CMK (cell line): ENCODE data around the gene CD300H.
"Not testable (repeated sequence)": the region's sequence is repeated elsewhere in the genome, so short reads cannot be mapped to it uniquely, and the experiment has no call there.

Experiments
- DNase-seq: peaks from one replicate; pipeline ENCODE4 v3.0.0-alpha.2; 2010; ENCODE audit warnings: low read depth

Gene CD300H

DNA sequence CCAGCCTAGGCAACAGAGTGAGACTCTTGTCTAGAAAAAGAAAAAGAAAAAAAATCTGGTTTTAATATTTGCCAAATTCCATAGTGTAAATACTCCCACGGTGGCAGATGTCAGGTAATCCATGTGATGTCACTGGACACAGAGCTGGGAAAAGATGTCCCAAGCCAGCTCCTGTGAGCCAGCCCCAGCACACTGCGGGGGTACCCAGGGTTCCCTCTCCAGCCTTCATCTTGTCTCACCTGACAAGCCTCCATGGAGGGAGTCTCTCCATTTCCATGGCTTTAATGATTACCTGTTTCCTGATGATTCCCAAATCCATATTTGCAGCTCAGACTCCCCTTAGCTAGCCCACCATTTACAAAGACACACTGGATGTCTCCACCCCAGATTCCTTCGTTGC lies 40.6 kb downstream of the CD300H start:
- DNase-seq, result no peak

DNA sequence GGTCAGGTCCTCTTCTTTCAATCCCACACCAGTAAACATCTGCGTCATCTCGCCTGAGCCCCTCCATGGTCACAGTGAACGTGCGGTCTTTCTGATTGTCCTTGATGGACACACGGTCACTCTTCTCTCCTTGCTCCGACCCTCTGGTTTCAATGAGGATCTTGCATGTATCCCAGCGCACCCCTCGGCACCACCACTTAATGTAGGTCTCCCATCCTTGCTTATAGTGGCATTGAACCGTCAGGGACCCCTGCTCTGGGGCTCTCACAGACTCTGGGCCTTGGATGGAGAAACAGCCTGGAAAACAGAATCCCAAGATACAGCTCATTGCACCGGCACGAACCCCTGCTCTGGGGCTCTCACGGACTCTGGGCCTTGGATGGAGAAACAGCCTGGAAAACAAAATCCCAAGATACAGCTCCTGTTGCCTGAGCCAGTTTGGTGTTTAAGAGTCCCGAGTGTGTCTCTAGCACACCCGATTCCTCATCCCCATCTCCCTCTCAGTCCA lies 41.5 kb downstream of the CD300H start:
- DNase-seq, result no peak

DNA sequence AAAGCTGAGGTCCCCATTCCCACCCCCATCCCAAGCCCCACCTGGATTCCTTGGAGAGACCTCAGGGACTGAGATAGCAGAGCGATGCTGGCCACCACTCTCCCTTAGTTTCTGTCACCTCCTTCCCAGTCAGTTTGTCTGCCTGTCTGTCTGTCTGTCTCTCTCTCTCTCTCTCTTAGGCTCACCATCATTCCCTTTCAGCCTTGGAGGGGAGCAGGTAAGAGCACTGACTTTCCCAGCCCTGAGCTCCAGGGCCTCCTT lies 41.9 kb downstream of the CD300H start:
- no peak for DNase-seq

DNA sequence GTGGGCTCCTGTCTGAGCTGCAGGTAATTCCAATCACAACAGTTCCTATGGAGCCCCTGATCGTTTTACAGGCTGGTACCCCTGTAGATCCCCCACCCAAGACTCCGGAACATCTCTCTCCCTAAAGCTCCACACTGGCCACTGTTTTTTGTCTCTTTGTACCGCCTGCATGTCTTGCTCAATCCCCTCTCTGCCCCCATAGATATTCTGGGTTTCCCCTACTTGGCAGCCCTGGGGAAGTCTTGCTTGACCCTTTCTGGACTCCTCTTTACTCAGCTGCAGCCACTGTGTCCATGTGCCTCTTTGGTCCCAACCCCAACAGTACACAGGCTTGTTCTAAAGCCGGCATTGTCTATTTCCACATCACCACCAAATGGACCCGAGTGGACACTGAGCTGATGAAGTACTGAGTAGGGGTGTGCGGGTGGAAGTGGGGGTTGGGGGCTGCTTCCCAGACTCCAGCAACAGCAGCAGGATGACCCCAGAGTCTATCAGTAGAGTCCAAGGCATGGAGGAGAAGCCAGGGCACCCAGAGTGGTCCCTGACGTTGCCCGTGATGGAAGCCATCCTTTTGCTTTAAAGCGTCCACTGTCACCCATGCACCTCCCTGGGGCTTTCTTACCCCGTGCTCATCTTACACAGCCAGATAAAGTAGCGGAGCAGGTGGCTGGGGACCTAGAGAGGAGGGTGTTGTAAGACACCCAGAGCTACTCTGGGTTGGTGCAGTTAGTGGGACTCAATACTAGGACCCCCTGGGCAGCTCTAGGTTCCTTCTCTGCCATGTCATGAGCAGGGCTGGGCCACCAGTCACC lies 42.5 kb downstream of the CD300H start:
- DNase-seq, result no peak

DNA sequence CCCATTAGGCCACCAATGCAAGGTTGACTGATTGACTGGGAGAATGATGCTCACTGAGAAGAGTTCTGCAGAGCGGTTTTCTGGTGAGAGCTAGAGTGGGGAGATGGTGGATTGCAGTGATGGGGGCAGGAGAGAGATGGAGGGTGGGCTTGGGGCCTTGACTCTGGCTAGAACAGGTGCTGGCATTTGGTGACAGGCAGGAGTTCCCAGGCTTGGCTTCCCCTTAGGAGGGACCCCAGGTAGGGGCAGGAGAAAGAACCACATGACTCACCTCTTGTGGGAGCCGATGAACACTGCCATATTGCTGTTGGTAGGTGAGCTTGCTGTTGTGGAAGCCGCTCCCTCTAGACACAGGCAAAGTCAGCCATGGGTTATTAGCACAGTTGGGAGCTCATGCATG lies 44.0 kb downstream of the CD300H start:
- no peak for DNase-seq

DNA sequence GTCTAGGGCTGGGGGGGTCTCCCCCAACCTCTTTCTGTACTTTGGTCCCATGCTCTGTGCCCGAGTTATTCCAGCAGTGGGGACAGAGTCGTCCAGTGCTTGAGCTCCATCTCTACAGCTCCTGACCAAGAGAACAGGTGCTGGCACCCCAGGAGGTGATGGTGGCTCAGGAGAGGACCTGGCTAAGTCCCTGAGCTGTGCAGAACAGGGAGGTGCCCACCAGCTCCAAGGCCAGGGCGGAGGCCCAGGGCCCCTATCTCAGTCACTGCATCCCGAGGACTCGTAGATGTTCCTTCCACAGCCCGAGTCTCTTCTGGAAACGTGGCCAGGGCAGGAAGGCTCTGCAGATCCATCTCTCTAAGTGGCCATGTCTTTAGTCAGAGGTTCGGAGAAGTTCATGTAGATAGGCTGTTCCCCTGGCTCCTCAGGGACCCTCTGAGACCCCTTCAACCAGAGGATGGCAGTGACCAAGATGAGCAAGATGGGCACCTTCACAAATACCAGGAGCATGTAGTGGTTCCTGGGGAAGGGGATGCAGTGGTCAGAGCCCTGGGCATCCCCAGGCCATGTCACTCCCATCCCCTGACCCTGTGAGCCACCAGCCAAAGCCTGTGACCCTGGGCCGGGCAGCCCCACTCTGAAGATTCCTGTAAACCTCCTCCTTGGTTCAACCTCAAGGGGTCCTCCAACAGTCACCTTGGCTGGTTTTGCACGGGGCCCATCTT lies 44.8 kb downstream of the CD300H start:
- DNase-seq, result no peak

DNA sequence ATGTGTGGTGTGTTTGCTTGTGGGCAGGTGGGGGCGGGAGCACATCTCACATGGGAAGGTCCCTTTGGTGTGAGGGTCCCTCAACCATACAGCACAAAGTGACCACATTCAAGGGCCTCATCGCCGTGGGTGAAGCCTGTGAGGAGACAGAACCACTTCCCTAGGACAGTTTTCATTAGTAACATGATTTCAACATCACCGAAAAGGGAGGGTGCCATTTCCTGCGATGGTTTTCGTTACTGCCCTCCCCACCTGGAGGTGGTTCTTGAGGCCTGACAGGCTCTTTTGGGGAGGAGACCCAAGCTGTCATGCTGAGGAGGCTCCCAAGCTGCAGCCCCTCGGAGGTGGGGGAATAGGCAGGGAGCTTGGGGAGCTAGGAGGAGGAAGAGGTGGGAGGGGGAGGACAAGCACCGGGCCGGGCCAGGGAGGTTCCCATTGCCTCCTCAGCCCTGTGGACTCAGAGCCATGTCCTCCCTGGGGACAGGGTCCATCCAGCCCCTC lies 45.6 kb downstream of the CD300H start:
- no peak for DNase-seq

DNA sequence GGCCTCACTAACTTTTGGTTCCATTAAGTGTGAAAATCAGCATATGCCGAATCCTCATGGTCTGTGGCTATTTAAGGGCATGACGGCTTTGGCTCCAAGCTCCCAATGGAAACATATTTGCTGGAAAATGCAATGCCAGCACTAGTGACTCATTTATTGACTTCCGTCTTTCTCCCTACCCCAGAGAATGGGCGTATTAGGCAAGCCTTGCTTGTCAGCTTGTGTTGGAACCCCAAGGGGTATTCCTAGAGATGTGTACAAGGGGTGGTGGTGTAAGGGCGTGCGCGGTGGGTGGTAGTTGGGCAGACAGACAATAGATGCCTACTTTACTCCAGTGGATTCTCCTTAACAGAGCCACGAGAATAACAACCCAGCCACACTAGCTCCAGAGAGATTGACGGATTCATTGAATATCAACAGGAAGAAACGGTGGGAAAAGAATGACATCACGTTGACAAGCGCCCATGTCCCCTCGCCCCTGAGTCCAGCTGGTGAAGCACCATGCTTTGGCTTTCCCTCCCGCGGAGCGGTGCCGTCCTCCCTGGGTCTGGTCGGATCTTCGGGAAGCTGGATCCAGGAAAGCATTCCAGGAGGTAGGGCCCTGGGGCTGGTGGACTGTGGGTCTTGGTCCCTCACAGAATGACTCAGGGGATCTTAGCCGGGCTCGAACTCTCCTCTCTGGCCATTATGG lies 46.4 kb downstream of the CD300H start:
- DNase-seq, result no peak

DNA sequence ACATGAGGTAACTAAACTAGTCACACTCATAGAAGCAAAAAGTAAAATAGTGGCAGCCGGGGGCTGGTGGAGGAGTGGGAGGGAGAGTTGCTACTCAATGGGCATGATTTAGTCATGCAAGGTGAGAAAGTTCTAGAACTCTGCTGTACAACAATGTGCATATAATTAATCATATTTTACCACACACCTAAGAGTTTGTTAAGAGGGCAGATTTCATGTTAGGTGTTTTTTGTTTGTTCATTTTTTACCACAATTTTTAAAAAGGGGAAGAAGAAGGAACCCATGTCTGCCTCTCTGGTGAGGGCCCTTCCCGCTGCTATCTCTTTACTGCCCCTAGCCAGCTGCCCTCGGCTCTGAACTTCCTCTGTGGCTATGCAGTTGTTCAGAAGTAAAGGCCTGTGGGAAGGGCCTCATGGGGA lies 47.3 kb downstream of the CD300H start:
- peak; percentile 43 for DNase-seq

DNA sequence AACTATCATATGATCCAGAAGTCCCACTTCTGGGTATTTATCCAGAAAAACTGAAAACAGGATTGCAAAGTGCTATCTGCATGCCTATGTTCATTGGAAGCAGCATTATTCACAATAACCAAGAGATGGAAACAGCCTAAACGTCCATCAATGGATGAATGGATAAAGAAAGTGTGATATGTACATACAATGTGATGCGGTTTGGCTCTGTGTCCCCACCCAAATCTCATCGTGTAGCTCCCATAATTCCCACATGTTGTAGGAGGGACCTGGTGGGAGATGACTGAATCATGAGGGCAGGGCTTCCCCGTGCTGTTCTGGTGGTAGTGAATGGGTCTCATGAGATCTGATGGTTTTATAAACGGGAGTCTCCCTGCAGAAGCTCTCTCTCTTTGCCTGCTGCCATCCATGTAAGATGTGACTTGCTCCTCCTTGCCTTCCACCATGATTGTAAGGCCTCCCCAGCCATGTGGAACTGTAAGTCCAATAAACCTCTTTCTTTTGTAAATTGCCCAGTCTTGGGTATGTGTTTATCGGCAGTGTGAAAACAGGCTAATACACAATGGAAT lies 48.8 kb downstream of the CD300H start:
- not testable (repeated sequence) for DNase-seq

DNA sequence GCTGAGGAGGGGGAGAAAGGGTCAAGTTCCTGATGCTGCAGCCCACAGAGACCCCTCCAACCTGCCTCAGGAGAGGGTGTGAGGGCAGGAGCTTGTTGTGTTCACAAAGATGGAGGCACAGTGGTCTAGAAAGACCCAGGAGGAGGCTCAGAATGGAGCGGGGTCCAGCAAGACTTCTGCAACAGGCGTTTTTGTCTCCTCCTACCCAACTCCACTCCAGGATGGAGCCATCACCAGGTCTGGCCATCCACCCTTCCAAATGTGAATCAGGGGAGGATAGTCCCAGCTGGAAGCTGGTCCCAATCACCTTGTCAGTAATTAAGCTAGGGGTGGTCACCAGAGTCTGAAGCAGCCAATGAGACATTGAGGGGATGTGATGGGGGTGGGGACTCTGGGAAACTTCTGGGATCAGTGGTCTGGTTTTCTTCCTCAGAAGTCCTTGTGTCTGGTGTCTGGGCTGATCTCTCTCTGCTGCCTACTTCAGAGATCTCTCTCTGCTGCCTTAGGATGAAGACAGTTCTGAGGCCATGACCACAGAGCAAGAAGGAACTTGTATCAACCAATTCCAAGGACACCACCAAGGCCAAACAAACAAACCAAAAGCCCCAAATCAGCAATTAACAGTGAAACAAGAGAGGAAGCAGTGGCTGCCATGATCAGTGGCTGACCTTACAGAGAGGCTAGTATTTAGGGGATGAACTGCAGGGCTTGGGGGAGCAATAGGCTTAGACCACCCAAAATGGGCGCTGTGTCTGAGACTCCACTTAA lies 50.6 kb downstream of the CD300H start:
- no peak for DNase-seq

DNA sequence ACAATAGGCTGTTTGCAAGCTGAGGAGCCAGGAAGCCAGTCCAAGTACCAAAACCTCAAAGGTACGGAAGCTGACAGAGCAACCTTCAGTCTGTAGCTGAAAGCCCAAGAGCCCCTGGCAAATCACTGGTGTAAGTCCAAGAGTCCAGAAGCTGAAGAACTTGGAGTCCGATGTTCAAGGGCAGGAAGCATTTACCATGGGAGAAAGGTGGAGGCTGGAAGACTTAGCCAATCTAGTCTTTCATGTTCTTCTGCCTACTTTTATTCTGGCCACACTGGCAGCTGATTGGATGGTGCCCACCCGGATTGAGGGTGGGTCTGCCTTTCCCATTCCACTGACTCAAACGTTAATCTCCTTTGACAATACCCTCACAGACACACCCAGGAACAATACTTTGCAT lies 51.4 kb downstream of the CD300H start:
- no peak for DNase-seq

DNA sequence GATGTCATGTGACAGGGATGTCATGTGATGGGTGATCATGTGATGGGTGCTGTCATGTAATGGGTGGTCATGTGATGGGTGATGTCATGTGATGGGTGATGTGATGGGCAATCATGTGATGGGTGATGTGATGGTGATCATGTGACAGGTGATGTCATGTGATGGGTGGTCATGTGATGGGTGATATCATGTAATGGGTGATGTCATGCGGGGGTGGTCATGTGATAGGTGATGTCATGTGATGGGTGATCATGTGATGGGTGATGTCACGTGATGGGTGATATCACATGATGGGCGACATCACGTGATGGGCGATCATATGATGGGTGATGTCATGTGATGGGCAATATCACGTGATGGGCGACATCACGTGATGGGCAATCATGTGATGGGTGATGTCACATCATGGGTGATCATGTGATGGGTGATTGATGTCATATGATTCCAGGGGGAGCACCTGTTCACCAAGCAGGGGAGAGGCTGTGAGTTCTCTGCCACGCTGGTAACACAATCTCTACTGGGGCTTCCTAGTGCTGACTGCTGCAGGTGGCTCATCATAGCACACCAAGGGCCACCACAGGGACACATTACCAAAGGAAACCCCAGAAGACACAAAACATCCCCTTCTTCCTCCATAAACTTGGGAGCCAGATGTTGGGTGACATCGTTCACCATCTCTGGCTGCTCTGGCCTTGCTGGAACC lies 52.5 kb downstream of the CD300H start:
- no peak for DNase-seq

DNA sequence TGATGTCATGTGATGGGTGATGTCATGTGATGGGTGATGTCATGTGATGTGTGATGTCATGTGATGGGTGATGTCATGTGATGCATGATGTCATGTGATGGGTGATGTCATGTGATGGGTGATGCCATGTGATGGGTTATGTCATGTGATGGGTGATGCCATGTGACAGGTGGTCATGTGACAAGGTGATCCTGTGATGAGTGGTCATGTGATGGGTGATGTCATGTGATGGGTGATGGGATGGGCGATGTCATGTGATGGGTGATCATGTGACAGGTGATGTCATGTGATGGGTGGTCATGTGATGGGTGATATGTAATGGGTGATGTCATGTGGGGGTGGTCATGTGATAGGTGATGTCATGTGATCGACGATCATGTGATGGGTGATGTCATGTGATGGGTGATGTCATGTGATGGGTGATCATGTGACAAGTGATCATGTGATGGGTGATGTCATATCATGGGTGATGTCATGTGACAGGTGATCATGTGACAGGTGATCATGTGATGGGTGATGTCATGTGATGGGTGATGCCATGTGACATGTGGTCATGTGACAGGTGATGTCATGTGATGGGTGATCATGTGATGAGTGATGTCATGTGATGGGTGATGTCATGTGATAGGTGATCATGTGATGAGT lies 53.2 kb downstream of the CD300H start:
- peak; percentile 62 for DNase-seq

DNA sequence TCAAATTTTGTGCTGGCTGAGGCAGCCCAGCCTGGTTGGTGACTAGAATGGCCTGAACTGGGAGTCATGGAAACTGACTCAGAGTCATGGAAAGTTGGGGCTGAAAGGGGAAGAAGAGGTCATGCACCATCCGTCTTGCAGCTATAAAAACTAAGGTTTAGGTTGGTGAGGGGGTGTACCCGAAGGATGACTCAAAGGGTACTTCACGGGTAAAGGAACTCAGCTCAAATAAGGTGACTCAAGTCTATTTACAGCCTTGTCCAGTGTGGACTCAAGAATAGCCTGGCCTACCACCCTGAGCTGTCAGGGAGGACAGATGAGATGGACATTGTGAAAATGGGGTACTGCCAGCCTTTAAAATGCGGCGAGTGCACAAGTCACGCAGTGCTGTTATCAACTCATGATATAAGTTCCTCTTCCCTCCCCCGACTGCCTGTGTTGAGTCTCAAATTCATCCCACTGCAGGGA lies 54.7 kb downstream of the CD300H start:
- DNase-seq, result no peak

DNA sequence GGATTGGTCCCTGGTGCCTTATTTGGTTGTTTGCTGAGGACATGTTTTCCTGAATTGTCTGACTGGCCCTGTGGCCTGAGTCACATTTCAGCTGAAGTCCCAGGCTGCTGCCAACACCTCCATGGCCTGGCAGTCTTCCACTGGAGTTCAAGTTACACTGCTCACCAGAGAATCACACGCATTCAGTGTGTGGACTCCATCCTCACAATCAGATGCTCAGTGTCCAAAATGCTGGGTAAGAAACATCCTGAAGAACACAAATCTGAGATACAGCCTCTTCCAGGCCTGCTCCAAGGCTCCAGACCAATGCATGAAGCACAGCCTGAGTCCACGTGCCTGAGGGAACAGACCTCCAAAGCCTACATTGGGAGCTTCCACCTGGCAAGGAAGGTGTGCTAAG lies 55.3 kb downstream of the CD300H start:
- DNase-seq, result no peak
